ENCODE measurements around the gene CADM1. TPM values are rescaled to one million over a fixed set of nuclear protein-coding genes. Genes with fewer than 3 reads are reported as not detected.

The CADM1 gene
- total and polyA plus RNA-seq, 10 of the 15 experiments (the other 5 are each of a cell fraction or from before 2014, with no cell fraction given) = 0.03 to 0.48 (median 0.15) TPM; not detected in 3

- CTCF ChIA-PET = no interaction called here
- no peak for FAIRE-seq
- ATAC-seq = no peak
- no peaks in the 10 kb centered on the region for H4K20me1 ChIP-seq (ENCODE audit: control insufficient read depth, insufficient read depth)
- BruUV-seq (replicated peaks) = no TSS peak
- no peak for DNase-seq (ENCODE audit: low read depth, low spot score)
- SMC1A ChIA-PET (ENCODE audit: uncharacterized antibody, unreplicated experiment) = interaction anchor here (1.0 kb wide), 1 partner anchor 10 kb away, joined by 3 read pairs; no protein-coding TSS in a partner anchor
- no peak overlapping the region for H3K4me2 ChIP-seq (ENCODE audit: control insufficient read depth, insufficient read depth)
- H3K9me3 ChIP-seq (replicated peaks; ENCODE audit: control insufficient read depth, insufficient read depth, low read length) = no peaks in the 10 kb centered on the region
- no peak for TF ChIP-seq E2F4 (IDR thresholded peaks at IDR 0.05; ENCODE audit: low read depth, low read length)
- no peak for TF ChIP-seq SP1 (IDR thresholded peaks at IDR 0.05; ENCODE audit: low read depth, low read length)
- no peak for TF ChIP-seq SIN3A (IDR thresholded peaks at IDR 0.05; ENCODE audit: low read depth, low read length)
- no peak for TF ChIP-seq ZNF24 (IDR thresholded peaks at IDR 0.05)
- TF ChIP-seq NFYB (IDR thresholded peaks at IDR 0.05; ENCODE audit: insufficient read depth, low read depth, low read length) = no peak
- no peak for TF ChIP-seq SREBF2 (IDR thresholded peaks at IDR 0.05; ENCODE audit: low read length)
- TF ChIP-seq RAD21 (IDR thresholded peaks at IDR 0.05; ENCODE audit: insufficient read depth, low read depth, low read length) = no peak
- TF ChIP-seq ZBED1 (IDR thresholded peaks at IDR 0.05; ENCODE audit: borderline replicate concordance) = no peak
- TF ChIP-seq TCF12 (IDR thresholded peaks at IDR 0.05; ENCODE audit: low read depth, low read length) = no peak
- TF ChIP-seq NFIC (IDR thresholded peaks at IDR 0.05; ENCODE audit: low read depth, low read length) = no peak
- no peak for TF ChIP-seq KAT2A (conservative IDR thresholded peaks at IDR 0.05; ENCODE audit: control insufficient read depth, low read depth, low read length)
- no peak for TF ChIP-seq MYB (IDR thresholded peaks at IDR 0.05; ENCODE audit: borderline replicate concordance, low read depth, low read length)
- TF ChIP-seq SMAD5 (IDR thresholded peaks at IDR 0.05; ENCODE audit: low read depth) = no peak
- TF ChIP-seq CEBPB (IDR thresholded peaks at IDR 0.05; ENCODE audit: borderline replicate concordance in 1 of 2, low read depth in 2 of 2, low read length in 2 of 2) = no peak
- TF ChIP-seq MEF2A (IDR thresholded peaks at IDR 0.05; ENCODE audit: insufficient read depth, low read depth, low read length) = no peak
- no peak for TF ChIP-seq POU2F2 (IDR thresholded peaks at IDR 0.05; ENCODE audit: borderline replicate concordance, low read depth, low read length)
- no peak for TF ChIP-seq FOS (IDR thresholded peaks at IDR 0.05; ENCODE audit: borderline replicate concordance, extremely low read depth, insufficient read length)
- TF ChIP-seq POLR2AphosphoS2 (IDR thresholded peaks at IDR 0.05; ENCODE audit: low read depth, low read length) = no peak
- no peak for TF ChIP-seq CBX5 (IDR thresholded peaks at IDR 0.05; ENCODE audit: low read depth)
- TF ChIP-seq POLR2A (IDR thresholded peaks at IDR 0.05; ENCODE audit: low read depth, low read length) = no peak
- no peak overlapping the region for H3K9ac ChIP-seq (ENCODE audit: control insufficient read depth, insufficient read depth, low read length)
- RAD21 ChIA-PET (ENCODE audit: unreplicated experiment) = no interaction called here
- no peaks in the 10 kb centered on the region for H3K4me1 ChIP-seq (ENCODE audit: control insufficient read depth, insufficient read depth, low read length)
- H3K27me3 ChIP-seq (replicated peaks in 1 of 2; ENCODE audit: control insufficient read depth in 2 of 2, insufficient read depth in 2 of 2, low read length in 1 of 2) = peaks cover 0 to 6% of the 10 kb centered on the region in 2 experiments; a peak in 2 of 4 replicates
- H3K4me3 ChIP-seq = no peak overlapping the region
- in situ Hi-C loops (cut with MboI) (no loop called here), intact Hi-C loops (cut with micrococcal nuclease; ENCODE audit: unreplicated experiment) (no loop called here)
- H3K36me3 ChIP-seq (ENCODE audit: control insufficient read depth in 2 of 2, insufficient read depth in 2 of 2, low read length in 1 of 2) = no peaks in the 10 kb centered on the region
- no peaks in the 10 kb centered on the region for H3K79me2 ChIP-seq (ENCODE audit: control insufficient read depth, insufficient read depth, low read length)
- no peak overlapping the region for H2AFZ ChIP-seq (ENCODE audit: control insufficient read depth, low read depth, low read length)
- POLR2A ChIA-PET = no interaction called here
- no peak overlapping the region for H3K27ac ChIP-seq (ENCODE audit: control insufficient read depth, insufficient read depth)
These were observed 119.0 kb downstream of the CADM1 start for GRCh38 chr11:115385226-115385625.
